ENCODE measurements around the gene HTR1A. TPM values are rescaled to one million over a fixed set of nuclear protein-coding genes. Genes with fewer than 3 reads are reported as not detected.

HTR1A gene
- total RNA-seq, 1 donor from 2014 or later, result not detected

- H3K4me3 Mint-ChIP-seq (ENCODE audit: unreplicated experiment), result no peak overlapping the region
- TF ChIP-seq CTCF (IDR thresholded peaks at IDR 0.05), result no peak
- H3K4me1 Mint-ChIP-seq (ENCODE audit: unreplicated experiment), result no peaks in the 10 kb centered on the region
- H3K27ac Mint-ChIP-seq (ENCODE audit: unreplicated experiment), result no peak overlapping the region
- peaks cover 44% of the 10 kb centered on the region for H3K27me3 Mint-ChIP-seq (ENCODE audit: unreplicated experiment)
- no peaks in the 10 kb centered on the region for H3K36me3 Mint-ChIP-seq (ENCODE audit: unreplicated experiment)
- no peak for DNase-seq (ENCODE audit: extremely low spot score, unreplicated experiment)
- H3K9me3 Mint-ChIP-seq (ENCODE audit: unreplicated experiment), result no peaks in the 10 kb centered on the region
These were observed 2.9 kb downstream of the HTR1A start for GRCh38 chr5:63959177-63959982.

DNA sequence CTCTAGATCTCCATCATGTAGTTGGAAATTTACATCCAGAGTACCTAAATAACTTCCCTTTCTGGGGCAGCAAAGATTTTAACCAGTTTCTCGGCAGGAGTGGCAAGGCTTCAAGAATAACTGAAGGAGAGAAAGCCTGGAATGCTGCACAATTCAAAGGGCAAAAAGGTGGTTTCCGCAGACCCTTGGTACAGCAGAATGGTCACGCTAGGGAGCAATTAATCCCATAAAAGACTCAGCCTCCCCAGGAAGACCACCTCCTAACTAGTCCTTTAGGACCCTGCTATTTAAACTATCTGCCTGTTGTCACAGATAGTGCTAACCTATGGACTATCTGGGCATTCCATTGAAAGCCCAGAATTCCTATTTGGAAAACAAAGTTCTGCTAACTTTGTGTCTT is 3.6 kb downstream of the HTR1A start:
- Mint-ChIP-seq H3K27me3 (ENCODE audit: unreplicated experiment) (peaks cover 44% of the 10 kb centered on the region), H3K27ac (ENCODE audit: unreplicated experiment) (no peak overlapping the region), H3K9me3 (ENCODE audit: unreplicated experiment) (no peaks in the 10 kb centered on the region), H3K4me1 (ENCODE audit: unreplicated experiment) (no peaks in the 10 kb centered on the region), H3K36me3 (ENCODE audit: unreplicated experiment) (no peaks in the 10 kb centered on the region), H3K4me3 (ENCODE audit: unreplicated experiment) (no peak overlapping the region)
- DNase-seq (ENCODE audit: extremely low spot score, unreplicated experiment), result no peak
- TF ChIP-seq CTCF (IDR thresholded peaks at IDR 0.05), result no peak

- Mint-ChIP-seq H3K36me3 (ENCODE audit: unreplicated experiment) (no peaks in the 10 kb centered on the region), H3K27me3 (ENCODE audit: unreplicated experiment) (peaks cover 42% of the 10 kb centered on the region), H3K4me3 (ENCODE audit: unreplicated experiment) (no peak overlapping the region), H3K27ac (ENCODE audit: unreplicated experiment) (no peak overlapping the region), H3K4me1 (ENCODE audit: unreplicated experiment) (no peaks in the 10 kb centered on the region), H3K9me3 (ENCODE audit: unreplicated experiment) (no peaks in the 10 kb centered on the region)
- TF ChIP-seq CTCF (IDR thresholded peaks at IDR 0.05), result no peak
- no peak for DNase-seq (ENCODE audit: extremely low spot score, unreplicated experiment)
These were observed 4.6 kb downstream of the HTR1A start for GRCh38 chr5:63957617-63958016.

- Mint-ChIP-seq H3K4me1 (ENCODE audit: unreplicated experiment) (no peaks in the 10 kb centered on the region), H3K9me3 (ENCODE audit: unreplicated experiment) (no peaks in the 10 kb centered on the region), H3K4me3 (ENCODE audit: unreplicated experiment) (no peak overlapping the region), H3K27ac (ENCODE audit: unreplicated experiment) (no peak overlapping the region), H3K36me3 (ENCODE audit: unreplicated experiment) (no peaks in the 10 kb centered on the region), H3K27me3 (ENCODE audit: unreplicated experiment) (peaks cover 2% of the 10 kb centered on the region)
- TF ChIP-seq CTCF (IDR thresholded peaks at IDR 0.05), result no peak
- no peak for DNase-seq (ENCODE audit: extremely low spot score, unreplicated experiment)
These were observed 9.0 kb downstream of the HTR1A start for GRCh38 chr5:63953217-63953616.

DNA sequence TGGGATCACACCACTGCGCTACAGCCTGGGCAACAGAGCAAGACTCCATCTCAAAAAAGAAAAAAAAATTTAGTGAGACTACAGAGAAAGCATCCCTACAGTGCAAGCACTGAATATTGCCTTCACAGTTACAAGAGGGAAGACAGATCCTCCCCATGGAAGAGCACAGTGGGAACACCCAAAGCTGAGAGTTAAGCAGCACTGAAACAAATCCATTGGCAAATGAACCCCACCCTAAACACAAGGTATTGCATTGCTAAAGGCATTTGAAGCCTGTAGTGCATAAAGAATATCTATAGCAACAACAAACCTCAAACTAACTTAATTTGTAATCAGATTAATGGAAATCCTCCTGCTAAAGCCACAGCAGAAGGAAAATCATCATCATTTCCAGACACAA is 27.1 kb downstream of the HTR1A start:
- no peak for TF ChIP-seq CTCF (IDR thresholded peaks at IDR 0.05)

More for the DNA sequence above, 27.1 kb downstream of the HTR1A start:
- DNase-seq (ENCODE audit: extremely low spot score, unreplicated experiment), result no peak
- no peak overlapping the region for H3K27ac Mint-ChIP-seq (ENCODE audit: unreplicated experiment)
- H3K36me3 Mint-ChIP-seq (ENCODE audit: unreplicated experiment), result no peaks in the 10 kb centered on the region
- no peak overlapping the region for H3K4me3 Mint-ChIP-seq (ENCODE audit: unreplicated experiment)
- H3K9me3 Mint-ChIP-seq (ENCODE audit: unreplicated experiment), result peaks cover 9% of the 10 kb centered on the region
- H3K27me3 Mint-ChIP-seq (ENCODE audit: unreplicated experiment), result no peaks in the 10 kb centered on the region
- H3K4me1 Mint-ChIP-seq (ENCODE audit: unreplicated experiment), result no peaks in the 10 kb centered on the region

All from osteocyte (in vitro differentiated cells).